ENCODE measurements around the gene SELENON.

DNA sequence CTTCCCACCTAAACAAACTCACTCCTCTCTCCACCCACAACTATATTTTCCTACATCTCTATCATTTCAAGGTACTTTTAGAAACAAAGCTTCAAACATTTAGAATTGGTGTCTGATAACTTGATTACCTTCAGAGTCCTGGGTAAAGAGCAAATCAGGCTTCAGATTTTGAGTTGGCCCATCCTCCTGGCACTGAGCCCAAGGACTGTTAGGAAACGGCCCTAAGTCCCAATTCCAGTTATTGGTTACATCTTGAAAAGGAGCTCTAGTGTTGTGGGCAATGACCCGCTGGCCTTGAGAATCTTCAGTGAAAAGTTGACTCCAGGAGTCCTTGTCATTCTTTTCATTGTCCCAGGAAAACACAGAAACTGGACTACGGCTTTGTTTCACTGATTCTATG, 34.9 kb downstream of the SELENON start:
- TF ChIP-seq CTCF (IDR thresholded peaks at IDR 0.05), result no peak
- TF ChIP-seq POLR2A (IDR thresholded peaks at IDR 0.05), result no peak

Measured in prostate gland (tissue), 2 donors.